ENCODE measurements around the gene C1QL2.

Gene C1QL2

DNA sequence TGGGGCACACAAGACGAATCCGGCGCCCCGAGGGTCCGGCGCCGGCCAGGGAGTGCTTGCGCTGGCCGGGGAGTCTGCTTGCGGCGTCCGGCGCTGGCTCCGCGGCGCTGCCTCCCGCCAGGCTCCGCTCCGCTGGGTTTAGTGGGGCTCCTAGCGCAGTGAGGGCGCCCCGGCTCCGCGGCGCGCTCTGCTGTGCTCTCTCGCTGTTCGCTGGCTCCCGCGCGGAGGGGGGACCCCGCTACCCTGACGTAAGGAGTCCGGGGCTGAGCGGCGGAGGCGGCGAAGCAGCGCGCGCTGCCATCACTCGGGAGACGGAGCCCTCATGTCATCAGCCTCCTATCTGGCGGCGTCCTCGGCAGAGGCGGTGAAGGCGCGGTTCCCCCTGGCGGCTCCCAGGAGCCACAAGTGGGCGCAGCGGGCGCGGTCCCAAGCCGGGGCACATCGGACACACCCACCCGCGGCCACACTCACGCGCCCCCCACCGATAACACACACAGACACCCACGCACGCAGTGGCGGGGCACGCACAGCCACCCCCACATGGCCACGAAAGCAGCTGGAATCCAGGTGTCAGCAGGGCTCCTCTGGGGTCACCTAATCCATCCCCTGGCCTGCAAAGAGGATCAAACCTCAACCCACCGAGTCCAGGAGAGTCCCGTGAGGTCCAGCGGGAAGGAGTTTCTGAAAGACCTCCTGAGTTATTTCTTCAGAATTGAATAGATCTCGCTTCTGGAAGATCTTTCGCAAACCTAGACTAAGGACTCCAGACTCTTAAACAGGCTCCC, at the start of gene C1QL2:
Gene C1QL2 (minus strand): TSS at position 189 of the 785 bp plus-strand sequence. CDS start 482 bp downstream, outside the sequence.
- no peak for FAIRE-seq

DNA sequence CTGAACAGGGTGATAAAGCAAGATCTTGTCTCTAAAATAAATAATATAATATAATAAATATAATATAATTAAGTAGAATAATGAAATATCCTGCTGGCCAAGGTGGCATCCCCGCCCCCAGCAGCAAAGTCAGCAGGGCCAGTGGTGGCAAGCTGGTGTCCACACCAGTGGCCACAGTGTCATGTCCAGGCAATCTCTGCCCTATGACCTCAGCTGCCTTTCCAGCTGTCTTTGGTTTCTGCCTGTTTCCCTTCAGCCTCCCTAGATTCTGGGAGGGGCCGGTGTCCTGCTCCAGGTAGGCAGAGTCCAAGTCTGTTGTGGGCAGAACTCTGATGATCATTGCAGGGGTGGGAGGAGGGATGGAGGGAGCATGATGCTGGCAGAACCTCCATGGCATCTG, 48.9 kb upstream of the C1QL2 start:
- FAIRE-seq = no peak

DNA sequence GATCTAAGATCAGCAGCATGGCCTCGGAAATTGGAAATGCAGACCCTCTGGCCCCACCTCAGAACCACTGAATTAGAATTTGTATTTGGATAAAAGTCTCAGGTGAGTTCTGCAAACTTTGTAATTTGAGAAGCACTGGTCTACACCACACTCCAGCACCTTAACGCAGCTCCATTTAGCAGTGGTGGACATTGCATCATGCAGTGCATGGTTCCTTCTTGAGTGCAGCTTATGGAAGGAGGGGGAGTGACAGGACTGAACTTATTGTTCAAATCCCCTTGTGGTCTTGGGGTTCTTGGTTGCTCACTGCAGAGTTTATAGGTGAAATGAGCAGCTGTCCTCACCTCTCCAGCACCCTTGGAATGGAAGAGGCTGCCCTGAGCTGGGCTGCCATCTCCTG, 47.6 kb upstream of the C1QL2 start:
- FAIRE-seq = no peak

DNA sequence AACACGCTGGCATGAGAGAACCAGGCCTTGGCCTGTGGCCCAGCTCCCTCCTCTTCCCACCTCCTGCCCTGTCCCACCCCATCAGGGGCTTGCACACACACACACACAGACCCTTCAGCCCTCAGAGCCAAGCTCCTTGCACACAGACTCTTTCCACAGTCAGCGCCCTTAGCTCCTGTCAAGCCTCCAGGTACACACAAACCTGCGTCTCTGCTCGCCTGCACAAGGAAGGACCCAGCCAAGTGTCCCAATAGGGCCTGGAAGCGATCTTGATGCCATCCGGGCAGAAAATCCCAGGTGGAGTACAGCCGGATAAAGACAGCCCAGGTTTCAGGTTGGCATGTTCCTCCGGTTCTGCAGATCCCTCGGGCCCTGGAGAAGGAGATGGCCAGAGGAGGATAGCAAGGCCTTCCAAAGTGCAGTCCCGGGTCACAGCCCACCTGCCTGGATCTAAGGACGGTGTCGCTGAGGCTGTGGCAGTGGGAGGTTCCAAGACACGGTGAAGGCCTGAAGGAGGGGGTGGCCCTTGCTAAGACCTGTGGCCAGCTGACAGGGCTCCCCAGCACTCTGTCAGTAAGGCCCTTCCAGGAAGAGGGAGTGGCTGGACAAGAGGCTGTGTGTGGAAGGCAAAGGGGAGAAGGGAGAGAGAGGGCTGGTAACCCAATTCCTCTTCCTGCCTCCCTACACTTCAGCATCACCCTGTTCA, 46.6 kb upstream of the C1QL2 start:
- no peak for FAIRE-seq

DNA sequence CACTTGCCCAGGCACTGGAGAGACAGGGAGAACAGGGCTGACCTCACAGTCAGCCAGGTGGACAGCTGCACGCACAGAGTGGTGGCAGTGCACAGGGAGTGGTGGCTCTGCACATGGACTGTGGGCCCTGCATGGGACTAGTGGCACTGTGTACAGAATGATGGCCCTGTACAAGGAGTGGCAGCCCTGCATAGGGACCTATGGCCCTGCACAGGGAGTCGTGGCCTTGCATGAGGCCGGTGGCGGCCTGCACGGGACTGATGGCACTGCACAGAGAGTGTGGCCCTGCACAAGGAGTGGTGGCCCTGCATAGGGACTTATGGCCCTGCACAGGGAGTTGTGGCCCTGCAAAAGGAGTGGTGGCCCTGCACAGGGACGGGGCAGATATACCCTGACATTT, 46.0 kb upstream of the C1QL2 start:
- FAIRE-seq = no peak

DNA sequence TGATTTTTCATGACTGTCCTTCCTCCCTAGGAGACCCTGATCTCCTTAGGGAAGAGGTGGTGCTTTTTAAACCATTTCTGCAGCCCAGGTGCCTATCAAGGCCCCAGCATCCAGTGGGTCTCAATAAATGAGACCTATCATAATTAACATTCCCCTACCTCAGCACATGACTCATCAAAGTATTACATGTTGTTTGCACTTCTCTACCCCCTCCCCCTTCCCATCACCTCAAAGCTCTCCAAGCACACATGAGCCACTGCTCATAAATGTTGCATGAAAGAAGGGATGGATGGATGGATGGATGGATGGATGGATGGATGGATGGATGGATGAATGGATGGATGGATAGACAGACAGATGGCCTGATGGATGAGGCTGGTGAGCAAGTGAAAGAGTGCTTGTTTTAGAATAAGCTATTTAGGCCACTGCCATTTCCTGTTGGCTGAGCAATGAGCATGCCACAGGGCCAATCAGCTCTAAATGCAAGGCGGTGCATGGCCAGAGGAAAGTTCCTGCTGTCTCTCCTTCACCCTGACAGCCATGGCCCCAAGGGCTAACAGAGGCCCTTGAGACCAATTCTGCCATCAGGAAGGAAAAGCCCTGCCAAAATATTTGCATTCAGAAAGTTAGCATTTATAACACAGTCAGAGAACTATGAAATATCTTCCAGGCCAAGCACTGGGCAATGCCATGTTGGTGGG, 44.2 kb upstream of the C1QL2 start:
- no peak for FAIRE-seq

DNA sequence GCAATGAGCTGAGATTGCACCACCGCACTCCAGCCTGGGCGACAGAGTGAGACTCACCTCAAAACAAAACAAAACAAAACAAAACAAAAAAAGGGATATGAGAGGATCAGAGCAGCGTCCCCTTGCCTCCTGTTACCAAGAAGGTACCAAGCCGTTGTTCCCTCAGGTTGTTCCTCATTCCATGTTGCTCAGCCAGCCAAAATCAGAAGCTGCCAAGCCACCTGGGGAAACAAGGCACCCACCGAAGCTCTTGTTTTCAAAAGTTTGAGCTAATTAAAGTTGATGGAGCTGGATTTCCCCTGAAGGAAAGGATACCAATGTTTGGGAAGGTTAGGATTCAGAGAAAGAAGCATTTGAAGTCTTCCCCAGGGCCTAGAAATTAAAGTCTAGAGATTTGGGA, 43.3 kb upstream of the C1QL2 start:
- no peak for FAIRE-seq

DNA sequence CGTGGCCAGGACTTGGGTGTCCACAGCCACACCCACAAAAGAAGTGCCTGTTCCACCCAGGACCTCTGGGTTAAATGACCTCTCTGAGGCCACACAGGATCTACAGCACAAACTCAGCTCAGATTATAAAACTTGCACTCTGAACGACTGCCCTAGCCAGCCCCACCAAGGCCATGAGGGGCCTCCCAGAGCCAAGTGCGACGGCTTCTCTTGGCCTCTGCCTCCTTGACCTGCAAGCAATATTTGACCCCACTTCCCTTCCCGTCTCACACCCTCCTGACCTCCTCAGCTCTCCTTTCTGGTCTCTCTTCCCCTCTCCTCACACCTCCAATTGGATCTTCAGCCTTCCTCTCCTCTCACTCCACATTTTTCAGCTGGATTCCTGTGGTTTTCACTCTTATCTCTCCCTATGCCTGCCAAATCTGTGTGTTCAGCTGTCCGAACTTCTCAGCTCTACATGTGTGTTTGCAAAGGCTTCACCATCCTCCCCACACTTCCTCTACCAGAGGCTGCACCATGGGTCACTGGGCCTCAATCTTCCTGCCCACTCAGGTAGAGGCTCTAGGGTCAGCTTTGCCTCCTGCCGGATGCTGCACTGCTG, 39.8 kb upstream of the C1QL2 start:
- FAIRE-seq = no peak

DNA sequence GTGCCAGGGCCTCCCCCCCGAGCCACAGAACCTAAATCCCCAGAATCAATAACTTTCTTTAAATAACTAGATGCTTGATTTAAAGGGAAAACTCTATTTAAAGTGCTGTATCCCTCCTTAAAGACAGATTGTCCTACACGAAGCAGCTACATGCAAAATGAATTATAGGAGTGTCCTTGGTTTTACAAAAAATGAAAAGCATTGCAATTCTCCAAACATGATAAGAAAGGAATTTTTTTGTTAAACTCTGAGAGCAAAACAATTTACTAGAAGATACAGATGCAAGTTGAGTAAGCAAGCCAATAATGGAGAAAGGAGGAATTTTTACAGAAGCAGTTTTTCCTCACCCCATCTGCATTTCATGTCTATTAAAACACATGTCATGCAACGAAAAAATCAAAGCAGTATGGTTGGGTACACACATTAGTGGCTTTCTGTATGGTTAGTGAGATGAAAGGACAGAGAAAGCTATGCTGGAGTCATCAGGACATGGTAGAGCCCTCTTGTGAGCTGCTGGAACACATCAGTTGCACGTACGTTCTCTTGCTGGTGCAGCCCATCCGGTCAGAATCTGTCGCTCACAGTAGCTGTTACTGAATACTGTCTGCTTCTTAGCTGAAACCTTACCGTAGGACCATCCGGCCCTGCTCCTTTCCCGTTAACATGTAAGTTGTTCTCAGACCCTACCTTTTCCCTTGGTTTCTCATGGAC, 39.1 kb upstream of the C1QL2 start:
- no peak for FAIRE-seq

DNA sequence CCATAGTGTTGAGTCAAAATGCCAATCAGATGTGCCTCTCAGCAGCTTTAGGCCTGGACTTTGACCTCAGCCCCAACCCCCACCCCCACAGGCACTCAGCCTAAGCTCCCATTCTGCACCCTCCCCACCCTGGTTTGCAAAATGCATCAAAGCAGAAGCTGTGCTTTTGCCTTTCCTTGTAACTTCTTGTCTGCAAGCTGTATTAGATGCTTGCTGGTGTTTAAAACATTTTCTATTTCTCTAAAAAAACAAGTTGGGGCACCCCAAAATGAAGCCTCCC, 38.5 kb upstream of the C1QL2 start:
- no peak for FAIRE-seq

DNA sequence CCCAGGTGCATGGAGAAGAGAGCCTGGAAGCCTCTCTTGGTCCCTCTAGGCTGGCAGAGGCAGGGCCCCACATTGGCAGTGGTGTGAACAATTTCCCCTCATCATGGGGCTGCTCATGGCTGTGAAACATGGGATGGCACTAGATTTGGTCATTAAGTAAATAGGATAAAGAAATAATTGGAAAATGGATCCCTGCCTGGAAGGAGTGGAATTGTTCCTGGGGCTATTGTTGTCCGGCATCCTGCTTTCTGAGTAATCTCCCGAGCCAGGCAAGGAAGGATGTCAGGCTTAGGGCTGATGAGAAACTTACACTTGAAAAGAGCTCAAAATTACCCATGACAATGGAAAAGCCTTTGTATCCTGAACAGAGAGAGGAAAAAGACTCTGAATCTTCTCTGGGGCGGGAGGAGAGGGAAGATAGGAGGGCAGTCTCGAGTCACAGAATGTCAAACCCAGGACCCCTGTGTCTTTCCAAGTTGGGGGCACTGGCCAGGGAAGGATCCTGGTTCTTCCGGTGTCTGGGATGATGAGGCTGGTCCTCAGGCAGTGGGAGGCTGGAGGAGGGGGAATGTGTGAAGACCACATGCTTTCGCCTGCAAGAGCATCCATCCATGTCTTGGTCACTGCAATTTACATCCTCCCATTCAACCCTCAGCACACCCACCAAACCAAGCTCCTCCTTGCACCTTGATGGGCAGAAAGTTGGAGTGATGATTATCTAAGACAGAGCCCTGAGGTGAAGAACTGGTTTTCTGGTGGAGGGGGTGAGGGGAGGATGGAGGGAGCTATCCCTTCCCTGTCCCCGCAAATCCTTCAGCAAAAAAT, 38.0 kb upstream of the C1QL2 start:
- FAIRE-seq = no peak

DNA sequence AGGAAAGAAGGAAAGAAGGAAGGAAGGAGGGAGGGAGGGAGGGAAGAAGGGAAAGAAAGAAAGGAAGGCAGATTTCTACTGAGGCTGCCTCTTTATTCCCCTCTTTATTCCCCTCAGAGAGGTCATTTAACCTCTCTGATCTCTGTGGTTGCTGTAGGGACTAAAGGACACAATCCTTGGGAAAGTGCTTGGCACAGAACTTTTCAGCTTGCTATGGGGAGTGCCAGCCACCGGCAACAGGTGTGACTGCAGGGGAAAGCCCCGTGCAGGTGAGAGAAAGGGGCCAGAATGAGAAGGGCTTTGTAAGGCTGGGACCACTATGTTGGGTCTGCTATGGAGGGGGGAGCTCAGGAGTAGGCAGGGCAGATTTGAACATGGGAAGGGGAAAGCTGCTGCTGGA, 37.3 kb upstream of the C1QL2 start:
- FAIRE-seq = no peak

DNA sequence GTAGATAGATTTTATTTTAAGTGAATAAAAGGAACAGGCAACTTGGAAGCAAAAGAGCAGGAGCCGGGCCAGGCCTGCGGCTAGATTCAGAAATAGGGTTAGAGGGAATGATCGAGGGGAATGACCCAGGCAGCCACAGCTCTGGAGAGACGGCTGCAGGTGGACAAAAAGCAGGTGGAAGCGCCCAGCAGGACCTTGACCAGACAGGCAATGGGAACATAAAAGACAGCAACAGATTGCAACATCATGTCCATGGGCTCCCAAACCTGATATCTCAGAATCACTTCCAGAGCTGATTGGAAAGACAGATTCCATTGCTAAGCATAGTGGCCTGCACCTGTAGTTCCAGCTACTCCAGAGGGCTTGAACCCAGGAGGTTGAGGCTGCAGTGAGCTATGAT, 36.5 kb upstream of the C1QL2 start:
- FAIRE-seq = no peak

DNA sequence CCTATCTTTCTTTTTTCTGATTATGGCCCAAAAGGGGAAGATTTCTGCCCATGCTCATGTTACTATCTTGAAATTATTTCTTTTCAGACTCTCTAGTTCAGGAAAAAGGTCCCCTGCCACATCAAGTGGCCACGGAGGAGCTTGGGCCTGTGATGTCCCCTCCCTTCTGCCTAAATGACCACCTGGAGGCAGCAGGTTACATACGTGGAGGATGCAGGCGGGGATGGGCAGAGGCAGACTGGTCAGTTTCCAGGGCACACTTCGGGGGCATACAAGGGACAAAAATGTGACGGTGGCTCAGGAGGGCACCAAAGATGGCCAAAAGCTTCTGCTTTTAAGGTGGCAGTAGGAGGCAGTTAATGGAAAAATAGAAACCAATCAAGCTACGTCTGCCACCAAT, 34.3 kb upstream of the C1QL2 start:
- no peak for FAIRE-seq

DNA sequence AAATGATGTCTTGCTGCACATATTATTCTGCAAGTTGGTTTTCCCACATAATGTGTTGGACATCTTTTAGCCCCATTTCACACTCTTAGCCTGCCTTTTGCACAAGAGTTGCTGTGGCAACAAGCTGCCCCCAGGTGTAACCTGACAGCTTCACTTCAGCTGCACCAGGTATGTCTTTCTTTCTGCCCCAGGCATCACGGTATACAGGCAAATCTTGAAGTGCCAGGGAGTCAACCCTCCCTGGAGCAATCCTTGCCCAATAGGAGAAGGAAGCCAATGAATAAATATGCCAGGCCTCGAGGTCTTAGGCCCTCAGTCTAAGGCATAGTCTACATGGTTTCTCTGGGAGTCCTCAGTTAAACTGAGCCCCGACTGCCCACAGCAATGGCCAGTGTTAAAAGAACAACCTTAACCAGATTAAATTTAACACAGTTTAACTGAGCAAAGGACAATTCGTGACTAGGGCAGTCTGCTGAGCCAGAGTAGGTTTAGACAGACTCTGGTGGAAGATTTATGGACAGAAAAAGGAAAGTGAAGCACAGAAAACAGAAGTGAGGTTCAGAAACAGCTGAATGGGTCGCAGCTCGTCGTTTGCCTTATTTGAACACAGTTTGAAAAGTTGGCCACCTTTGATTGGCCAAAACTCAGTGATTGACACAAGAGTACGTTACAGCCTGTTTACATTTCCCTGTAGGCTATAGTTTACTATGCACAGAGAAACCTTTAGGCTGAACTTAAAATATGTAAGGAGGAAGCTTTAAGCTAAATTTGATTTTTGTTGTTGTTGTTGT, 32.0 kb upstream of the C1QL2 start:
- FAIRE-seq = no peak

DNA sequence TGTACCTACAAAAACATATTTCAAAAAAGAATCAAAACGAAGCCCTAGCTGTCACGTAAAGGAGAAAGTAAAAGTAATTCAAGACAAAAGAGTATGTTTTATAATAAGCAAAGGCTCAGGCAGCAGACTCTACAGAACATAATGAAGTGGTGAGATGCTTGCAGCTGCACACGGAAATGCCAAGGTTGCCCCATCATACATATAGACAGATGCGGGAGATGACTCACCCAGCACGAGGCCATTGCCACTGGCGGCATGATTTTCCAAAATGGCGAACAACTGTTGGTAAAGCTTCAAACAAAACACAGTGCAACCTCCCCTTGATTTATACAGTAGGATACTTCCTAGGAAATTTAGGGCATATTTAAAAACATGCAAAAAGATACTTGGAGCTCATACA, 26.0 kb upstream of the C1QL2 start:
- no peak for FAIRE-seq

DNA sequence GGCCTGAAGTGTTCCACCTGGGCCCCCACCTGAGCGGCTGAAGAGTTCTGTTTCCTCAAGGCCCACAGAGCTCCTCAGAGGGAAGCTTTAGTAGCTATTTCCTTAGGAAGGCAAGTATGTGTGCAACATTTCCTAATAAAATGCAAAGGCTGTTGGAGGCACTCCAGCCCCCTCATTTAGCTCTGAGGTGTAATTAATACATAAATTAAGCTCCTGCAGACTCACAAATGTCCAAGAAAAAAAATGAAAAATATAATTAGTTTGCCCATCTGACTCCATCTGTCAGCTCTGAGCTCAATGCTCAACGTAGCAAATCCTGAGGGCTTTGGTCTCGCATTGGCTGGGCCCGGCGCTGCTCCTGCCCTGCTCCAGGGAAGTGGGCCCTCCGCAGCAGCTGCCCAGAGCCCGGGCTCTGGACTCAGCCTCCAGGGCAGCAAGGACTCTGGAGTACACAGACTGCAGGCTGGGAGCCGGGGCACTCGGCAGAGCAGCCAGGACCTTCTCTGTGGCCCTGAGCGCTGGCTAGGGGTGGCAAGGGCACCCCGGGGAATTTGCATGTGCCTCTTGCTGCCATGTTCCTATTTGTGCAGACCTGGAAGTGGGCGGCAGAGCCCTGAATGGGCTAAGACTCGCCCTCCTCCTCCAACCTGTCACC, 23.4 kb upstream of the C1QL2 start:
- no peak for FAIRE-seq

DNA sequence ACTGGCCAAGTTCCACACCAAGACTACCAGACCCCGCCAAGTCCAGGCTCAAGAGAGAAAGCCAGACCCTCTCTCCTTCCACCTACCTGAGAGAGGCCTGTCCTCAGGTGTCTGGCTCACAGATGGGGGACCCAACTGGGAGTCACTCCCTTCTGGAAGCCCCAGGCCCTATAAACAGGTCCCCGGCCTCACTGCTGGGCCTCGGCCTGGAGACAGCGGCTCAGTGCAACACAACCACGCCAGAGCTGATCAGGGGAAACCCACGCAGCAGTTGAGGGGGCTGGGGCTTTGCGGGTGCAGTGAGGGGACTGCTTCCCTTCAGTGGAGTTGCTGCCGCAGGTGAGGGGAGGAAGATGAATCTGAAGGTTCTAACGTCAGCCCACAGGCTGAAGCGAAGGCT, 22.8 kb upstream of the C1QL2 start:
- no peak for FAIRE-seq

DNA sequence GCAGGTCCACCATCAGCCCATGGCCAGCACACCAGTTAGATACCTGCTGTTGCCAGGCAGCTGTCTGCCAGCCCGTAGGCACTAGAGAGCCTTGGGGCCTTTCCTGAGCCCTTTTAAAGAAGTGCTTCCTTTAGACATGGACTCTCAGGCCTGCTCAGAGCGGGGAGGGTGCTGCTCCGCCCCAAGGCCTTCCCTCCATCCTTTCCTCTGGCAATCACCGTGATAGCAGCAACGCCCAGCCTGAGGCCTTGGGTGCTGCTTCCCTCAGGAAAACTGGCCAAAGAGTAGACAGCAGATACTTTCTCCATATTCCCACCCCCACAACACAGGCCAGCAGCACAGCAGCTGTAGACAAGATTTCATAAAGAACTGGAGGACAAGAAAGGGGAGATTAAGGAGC, 22.3 kb upstream of the C1QL2 start:
- no peak for FAIRE-seq

DNA sequence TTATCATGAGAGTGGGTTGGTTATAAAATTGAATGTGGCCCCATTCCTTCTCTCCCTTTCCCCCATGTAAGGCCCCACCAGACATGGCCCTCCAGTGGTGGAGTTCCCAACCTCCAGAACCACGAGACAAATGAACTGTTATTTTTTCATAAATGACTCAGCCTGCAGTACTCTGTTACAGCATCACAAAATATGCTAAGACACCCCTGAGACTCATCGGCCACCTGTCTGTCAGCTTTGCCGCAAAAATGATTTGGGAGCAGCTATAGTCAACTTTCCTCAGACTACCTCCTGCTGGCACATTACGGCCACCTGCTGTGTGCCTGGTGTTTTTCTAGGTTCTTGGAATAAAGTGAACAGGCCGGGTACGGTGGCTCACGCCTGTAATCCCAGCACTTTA, 21.4 kb upstream of the C1QL2 start:
- FAIRE-seq = no peak

DNA sequence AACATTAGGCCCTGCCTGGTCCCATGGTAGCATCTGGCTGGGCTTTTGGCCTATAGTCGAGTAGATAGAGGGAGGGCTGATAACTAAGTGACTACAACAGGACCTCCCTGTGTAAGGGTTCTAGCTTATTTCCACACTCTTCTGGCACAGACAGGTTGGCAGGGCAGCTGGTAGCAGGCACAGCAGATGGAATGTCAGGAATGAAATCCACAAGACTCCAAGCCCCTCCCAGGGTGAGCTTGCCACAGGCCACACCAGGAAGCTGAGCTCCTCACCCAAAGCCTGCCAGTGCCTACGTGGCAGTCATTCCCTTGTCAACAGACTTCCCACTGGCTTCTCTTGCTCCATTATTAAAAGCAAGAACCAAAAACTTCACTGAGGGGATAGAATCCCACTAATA, 20.7 kb upstream of the C1QL2 start:
- FAIRE-seq = no peak

Data from islet of Langerhans (tissue), 1 donor.